Liver (tissue), 9 donors: ENCODE measurements around the gene DUSP7. TPM values are rescaled to one million over a fixed set of nuclear protein-coding genes. Genes with fewer than 3 reads are reported as not detected.

Experiments used
- DNase-seq: peaks from one replicate; pipeline ENCODE4 v3.0.0-alpha.2; 2017; ENCODE audit warnings: low spot score
- H3K27ac ChIP-seq, 2 donors: one replicate each; pipeline ENCODE4 v1.7.0; 2013; ENCODE audit warnings: inconsistent platforms in 2 of 2, low read length in 2 of 2, control low read depth in 1 of 2, low read depth in 1 of 2, mild to moderate bottlenecking in 1 of 2
- H3K27me3 ChIP-seq, 4 donors: one replicate each; pipeline versions ENCODE4 v1.6.1 to v1.7.0; 2013; ENCODE audit warnings: low read length in 3 of 4, inconsistent platforms in 1 of 4, mild to moderate bottlenecking in 1 of 4, moderate library complexity in 1 of 4; ENCODE audit not compliant: control insufficient read depth in 4 of 4, insufficient read depth in 4 of 4
- H3K36me3 ChIP-seq, 4 donors: one replicate each; pipeline versions ENCODE4 v1.6.1 to v1.7.0; 2013; ENCODE audit warnings: low read length in 3 of 4, mild to moderate bottlenecking in 3 of 4, low read depth in 1 of 4, moderate library complexity in 1 of 4; ENCODE audit not compliant: control insufficient read depth in 4 of 4, insufficient read depth in 3 of 4
- H3K4me1 ChIP-seq, 4 donors: one replicate each; pipeline versions ENCODE4 v1.6.1 to v1.7.0; 2013; ENCODE audit warnings: low read length in 3 of 4, mild to moderate bottlenecking in 3 of 4, moderate library complexity in 1 of 4; ENCODE audit not compliant: control insufficient read depth in 4 of 4, insufficient read depth in 4 of 4
- H3K4me3 ChIP-seq, 3 donors: one replicate each; pipeline versions ENCODE4 v1.6.1 to v1.7.0; 2013; ENCODE audit warnings: low read length in 3 of 3, control low read depth in 1 of 3, low read depth in 1 of 3, mild to moderate bottlenecking in 1 of 3
- H3K9ac ChIP-seq, 2 donors: one replicate each; pipeline ENCODE4 v1.7.0; 2013; ENCODE audit warnings: low read length in 2 of 2, mild to moderate bottlenecking in 2 of 2, moderate library complexity in 2 of 2, control low read depth in 1 of 2, low read depth in 1 of 2
- H3K9me3 ChIP-seq, 4 donors: one replicate each; pipeline versions ENCODE4 v1.6.1 to v1.7.0; 2013; ENCODE audit warnings: low read length in 3 of 4; ENCODE audit not compliant: control insufficient read depth in 4 of 4
- EGR1 ChIP-seq, 2 donors: IDR thresholded peaks; 2 replicates each; pipeline ENCODE4 v1.6.1; 2016 to 2018; ENCODE audit warnings: antibody characterized with exemption in 2 of 2, low read depth in 2 of 2
- FOXA2 ChIP-seq: IDR thresholded peaks from 2 replicates; pipeline ENCODE4 v1.6.1; 2016; ENCODE audit warnings: antibody characterized with exemption
- GABPA ChIP-seq, 2 donors: IDR thresholded peaks in 1 of 2; conservative IDR thresholded peaks in 1 of 2; 2 replicates each; pipeline ENCODE4 v1.6.1; 2016; ENCODE audit warnings: antibody characterized with exemption in 2 of 2, mild to moderate bottlenecking in 1 of 2, moderate library complexity in 1 of 2
- HNF4A ChIP-seq, 2 donors: conservative IDR thresholded peaks; 2 replicates each; pipeline ENCODE4 v1.6.1; 2016; ENCODE audit warnings: antibody characterized with exemption in 2 of 2, mild to moderate bottlenecking in 2 of 2
- HNF4G ChIP-seq: IDR thresholded peaks from 2 replicates; pipeline ENCODE4 v1.6.1; 2016; ENCODE audit warnings: antibody characterized with exemption
- JUND ChIP-seq, 2 donors: IDR thresholded peaks; 2 replicates each; pipeline ENCODE4 v1.6.1; 2016; ENCODE audit warnings: antibody characterized with exemption in 2 of 2
- MAX ChIP-seq: IDR thresholded peaks from 2 replicates; pipeline ENCODE4 v1.6.1; 2016; ENCODE audit warnings: antibody characterized with exemption
- NR2F2 ChIP-seq: IDR thresholded peaks from 2 replicates; pipeline ENCODE4 v1.6.1; 2016; ENCODE audit warnings: antibody characterized with exemption
- REST ChIP-seq: IDR thresholded peaks from 2 replicates; pipeline ENCODE4 v1.6.1; 2016; ENCODE audit warnings: antibody characterized with exemption, mild to moderate bottlenecking
- RXRA ChIP-seq, 2 donors: IDR thresholded peaks; 2 replicates each; pipeline ENCODE4 v1.6.1; 2017 to 2018; ENCODE audit warnings: antibody characterized with exemption in 2 of 2, mild to moderate bottlenecking in 1 of 2
- TAF1 ChIP-seq: conservative IDR thresholded peaks from 2 replicates; pipeline ENCODE4 v1.6.1; 2016; ENCODE audit warnings: antibody characterized with exemption, mild to moderate bottlenecking
- YY1 ChIP-seq: IDR thresholded peaks from 2 replicates; pipeline ENCODE4 v1.6.1; 2016; ENCODE audit warnings: antibody characterized with exemption, mild to moderate bottlenecking
- ZBTB33 ChIP-seq: IDR thresholded peaks from 2 replicates; pipeline ENCODE4 v1.6.1; 2016; ENCODE audit warnings: antibody characterized with exemption
- WGBS: extraction: QIAGEN DNeasy Blood & Tissue Kit; methylation state at CpG from one replicate; pipeline ENCODE4 v1.1.7; 2013; 5-methylcytosine and 5-hydroxymethylcytosine counted together
- polyA plus RNA-seq, 2 donors: library from polyadenylated mRNA; stranded (reverse) in 1 of 2; unstranded in 1 of 2; fragments of 200-250 nt in 1 of 2; fragments of >200 nt in 1 of 2; fragmentation: Nextera tagmentation in 1 of 2; extraction: Ambion mirVana in 1 of 2; gene quantifications; one replicate each; pipeline versions ENCODE4 v1.2.1 to v1.2.3, GENCODE V29; 2013 to 2015
- total RNA-seq, 2 donors: library from RNA; depleted of rRNA; stranded (reverse); fragments of >200 nt; gene quantifications; one replicate each; pipeline ENCODE4 v1.2.3, GENCODE V29; 2014
- TF ChIP-seq, protein P1 (sequence below): fragments of 150-350 bp; IDR thresholded peaks from 2 replicates; pipeline ENCODE4 v1.5.1; 2017; ENCODE audit warnings: improper control_type of control experiment, low read depth, low read length; ENCODE audit not compliant: missing input control
- TF ChIP-seq, protein P2 (sequence below): IDR thresholded peaks from 2 replicates; pipeline ENCODE4 v1.6.1; 2016; ENCODE audit warnings: antibody characterized with exemption
- donor health status: healthy.
- donor health status: healthy.
- donor health status: healthy.
- donor health status: healthy.
- donor health status: healthy.

The DUSP7 gene
- total and polyA plus RNA-seq, 4 donors = 1.5 to 5.0 (median 3.7) TPM

DNA sequence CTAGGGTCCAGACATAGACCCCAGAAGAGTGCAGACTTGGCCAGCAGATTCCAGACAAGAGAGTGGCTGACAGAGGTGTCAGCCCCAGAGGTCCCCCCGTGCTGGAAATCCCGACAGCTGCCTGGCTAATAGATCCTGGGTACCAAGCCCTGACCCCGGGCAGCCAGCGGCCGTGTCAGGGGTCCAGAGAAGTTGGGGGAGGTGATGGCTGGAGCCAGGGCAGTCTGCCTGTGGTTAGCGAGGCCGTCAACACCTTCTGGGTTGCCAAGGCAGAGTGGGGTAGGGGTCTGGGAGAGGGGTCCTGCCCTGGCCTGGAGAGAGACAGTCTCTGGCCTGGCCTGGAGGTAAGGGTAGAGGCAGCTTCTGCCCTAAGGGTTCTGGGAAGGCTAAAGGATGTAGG, 35.6 kb downstream of the DUSP7 start:
- Histone ChIP-seq H3K27ac (no peak overlapping the region), H3K27me3 (no peaks in the 10 kb centered on the region)
- 96% methylated on average over 7 of the region's 7 CpGs for WGBS

More for the DNA sequence above, 35.6 kb downstream of the DUSP7 start:
- TF ChIP-seq ZBTB33 (no peak), FOXA2 (no peak), EGR1 (IDR thresholded peaks at IDR 0.05; ENCODE audit: low read depth in 2 of 2) (no peak), HNF4G (no peak), TAF1 (no peak), YY1 (no peak), MAX (no peak), GABPA (IDR thresholded peaks at IDR 0.05 in 1 of 2, conservative IDR thresholded peaks at IDR 0.05 in 1 of 2) (no peak), RXRA (IDR thresholded peaks at IDR 0.05) (no peak), JUND (IDR thresholded peaks at IDR 0.05) (no peak), REST (no peak), NR2F2 (no peak), HNF4A (conservative IDR thresholded peaks at IDR 0.05) (no peak)
- TF ChIP-seq, protein P1, sequence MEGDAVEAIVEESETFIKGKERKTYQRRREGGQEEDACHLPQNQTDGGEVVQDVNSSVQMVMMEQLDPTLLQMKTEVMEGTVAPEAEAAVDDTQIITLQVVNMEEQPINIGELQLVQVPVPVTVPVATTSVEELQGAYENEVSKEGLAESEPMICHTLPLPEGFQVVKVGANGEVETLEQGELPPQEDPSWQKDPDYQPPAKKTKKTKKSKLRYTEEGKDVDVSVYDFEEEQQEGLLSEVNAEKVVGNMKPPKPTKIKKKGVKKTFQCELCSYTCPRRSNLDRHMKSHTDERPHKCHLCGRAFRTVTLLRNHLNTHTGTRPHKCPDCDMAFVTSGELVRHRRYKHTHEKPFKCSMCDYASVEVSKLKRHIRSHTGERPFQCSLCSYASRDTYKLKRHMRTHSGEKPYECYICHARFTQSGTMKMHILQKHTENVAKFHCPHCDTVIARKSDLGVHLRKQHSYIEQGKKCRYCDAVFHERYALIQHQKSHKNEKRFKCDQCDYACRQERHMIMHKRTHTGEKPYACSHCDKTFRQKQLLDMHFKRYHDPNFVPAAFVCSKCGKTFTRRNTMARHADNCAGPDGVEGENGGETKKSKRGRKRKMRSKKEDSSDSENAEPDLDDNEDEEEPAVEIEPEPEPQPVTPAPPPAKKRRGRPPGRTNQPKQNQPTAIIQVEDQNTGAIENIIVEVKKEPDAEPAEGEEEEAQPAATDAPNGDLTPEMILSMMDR = no peak
- TF ChIP-seq, protein P2, sequence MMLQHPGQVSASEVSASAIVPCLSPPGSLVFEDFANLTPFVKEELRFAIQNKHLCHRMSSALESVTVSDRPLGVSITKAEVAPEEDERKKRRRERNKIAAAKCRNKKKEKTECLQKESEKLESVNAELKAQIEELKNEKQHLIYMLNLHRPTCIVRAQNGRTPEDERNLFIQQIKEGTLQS = no peak
- Histone ChIP-seq H3K36me3 (no peaks in the 10 kb centered on the region), H3K4me1 (peaks cover 0 to 3% (median 0%) of the 10 kb centered on the region in 4 donors), H3K9ac (no peak overlapping the region), H3K9me3 (no peaks in the 10 kb centered on the region), H3K4me3 (no peak overlapping the region)
- DNase-seq = no peak
